Spleen (tissue), 10 donors: Measurements from ENCODE around the gene SLCO1A2. TPM values are rescaled to one million over a fixed set of nuclear protein-coding genes. Genes with fewer than 3 reads are reported as not detected.

ENCODE experiments used
- polyA plus RNA-seq, 3 donors: library from polyadenylated mRNA; stranded (reverse); fragments of 200-250 nt; gene quantifications; one replicate each; pipeline ENCODE4 v1.2.1, GENCODE V29; 2013
- total RNA-seq, 7 donors: library from RNA; depleted of rRNA in 3 of 7; stranded (reverse); fragments of >200 nt in 3 of 7; fragmentation: NEBNext Ultra II Directional in 4 of 7; extraction: Animal tissue kit (Norgen Biotek cat#: 25700) in 4 of 7; gene quantifications; one replicate each; pipeline versions ENCODE4 v1.1.0 to v1.2.1, GENCODE V29; 2016 to 2021
- donor health status: healthy with polysubstance abuse.
- donor health status: DM: no; HTN: no; CAD: no; lungs with moderate emphysema.
- donor health status: DM: no; HTN: no; CAD: no.
- donor health status: Bipolar disorder and iron deficiency.
- donor health status: healthy.
- donor health status: DM: no; HTN: no; CAD: no.
- donor health status: DM: yes; HTN: yes; CAD: no.

The SLCO1A2 gene
- total and polyA plus RNA-seq, 10 donors: 0.06 to 2.5 (median 0.27) TPM

Other genes with a start within 250 kb of the SLCO1A2 start
- gene SLCO1B1, start 203.7 kb downstream of the SLCO1A2 start, total RNA-seq: not detected
- not detected for gene SLCO1B1, start 203.7 kb downstream of the SLCO1A2 start, polyA plus RNA-seq
- gene IAPP, start 38.0 kb upstream of the SLCO1A2 start, total RNA-seq: not detected
- under 1 TPM in 2 of 3 donors, not detected in 1; 0.04 to 0.21 TPM for gene IAPP, start 38.0 kb upstream of the SLCO1A2 start, polyA plus RNA-seq
- 10 to 100 TPM; 19.1 to 42.0 (median 25.3) TPM for gene PYROXD1, start 102.7 kb upstream of the SLCO1A2 start, total RNA-seq
- gene PYROXD1, start 102.7 kb upstream of the SLCO1A2 start, polyA plus RNA-seq: 10 to 100 TPM; 10.6 to 11.7 (median 10.7) TPM
- gene RECQL, start 166.7 kb upstream of the SLCO1A2 start, total RNA-seq: 10 to 100 TPM; 37.9 to 57.3 (median 47.2) TPM
- 10 to 100 TPM; 20.1 to 25.6 (median 22.4) TPM for gene RECQL, start 166.7 kb upstream of the SLCO1A2 start, polyA plus RNA-seq
- 10 to 100 TPM; 23.5 to 39.6 (median 29.2) TPM for gene GOLT1B, start 166.9 kb upstream of the SLCO1A2 start, total RNA-seq
- gene GOLT1B, start 166.9 kb upstream of the SLCO1A2 start, polyA plus RNA-seq: 10 to 100 TPM; 14.1 to 18.2 (median 15.5) TPM
- 1 to 10 TPM in 2 of 7 donors, under 1 TPM in 4, not detected in 1; 0.44 to 1.3 (median 0.69) TPM for gene SPX, start 191.4 kb upstream of the SLCO1A2 start, total RNA-seq
- under 1 TPM; 0.15 to 0.53 (median 0.38) TPM for gene SPX, start 191.4 kb upstream of the SLCO1A2 start, polyA plus RNA-seq